Measurements from ENCODE around the gene CEP83.

CEP83 gene

DNA sequence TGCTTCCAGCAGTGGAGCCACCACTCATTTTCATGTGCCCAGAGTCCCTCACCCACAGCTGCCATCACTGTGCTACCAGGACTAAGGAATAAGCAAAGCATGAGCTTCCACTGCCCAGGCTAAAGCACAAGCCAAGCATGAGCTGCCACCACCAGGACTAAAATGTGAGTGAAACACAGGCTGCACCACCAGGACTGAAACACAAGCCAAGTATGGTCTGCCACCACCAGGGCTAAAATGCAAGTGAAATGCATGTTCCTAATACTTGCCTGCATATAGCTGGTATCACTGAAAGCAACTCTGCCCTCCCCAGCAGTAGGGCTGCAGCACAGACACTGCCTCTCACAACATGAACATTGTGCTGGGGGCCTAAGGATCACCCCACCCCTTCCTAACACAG is 30.0 kb downstream of the CEP83 start:
- no peaks in the 10 kb centered on the region for H3K9me2 ChIP-seq (replicated peaks; ENCODE audit: insufficient read depth, low read length)
- no peak overlapping the region for H3K4me3 ChIP-seq (ENCODE audit: insufficient read depth, low read length, poor library complexity, severe bottlenecking)
- no peaks in the 10 kb centered on the region for H3K27me3 ChIP-seq (ENCODE audit: low read length)
- no peak overlapping the region for H3K9ac ChIP-seq (ENCODE audit: low read length)
- no peak overlapping the region for H3K27ac ChIP-seq (ENCODE audit: low read depth, low read length)
- H3F3A ChIP-seq (ENCODE audit: insufficient read depth) = no peaks in the 10 kb centered on the region
- no peaks in the 10 kb centered on the region for H3K36me3 ChIP-seq (ENCODE audit: low read length)
- TF ChIP-seq EZH2phosphoT487 (conservative IDR thresholded peaks at IDR 0.05; ENCODE audit: low read length) = no peak
- TF ChIP-seq, protein P1, sequence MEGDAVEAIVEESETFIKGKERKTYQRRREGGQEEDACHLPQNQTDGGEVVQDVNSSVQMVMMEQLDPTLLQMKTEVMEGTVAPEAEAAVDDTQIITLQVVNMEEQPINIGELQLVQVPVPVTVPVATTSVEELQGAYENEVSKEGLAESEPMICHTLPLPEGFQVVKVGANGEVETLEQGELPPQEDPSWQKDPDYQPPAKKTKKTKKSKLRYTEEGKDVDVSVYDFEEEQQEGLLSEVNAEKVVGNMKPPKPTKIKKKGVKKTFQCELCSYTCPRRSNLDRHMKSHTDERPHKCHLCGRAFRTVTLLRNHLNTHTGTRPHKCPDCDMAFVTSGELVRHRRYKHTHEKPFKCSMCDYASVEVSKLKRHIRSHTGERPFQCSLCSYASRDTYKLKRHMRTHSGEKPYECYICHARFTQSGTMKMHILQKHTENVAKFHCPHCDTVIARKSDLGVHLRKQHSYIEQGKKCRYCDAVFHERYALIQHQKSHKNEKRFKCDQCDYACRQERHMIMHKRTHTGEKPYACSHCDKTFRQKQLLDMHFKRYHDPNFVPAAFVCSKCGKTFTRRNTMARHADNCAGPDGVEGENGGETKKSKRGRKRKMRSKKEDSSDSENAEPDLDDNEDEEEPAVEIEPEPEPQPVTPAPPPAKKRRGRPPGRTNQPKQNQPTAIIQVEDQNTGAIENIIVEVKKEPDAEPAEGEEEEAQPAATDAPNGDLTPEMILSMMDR (IDR thresholded peaks at IDR 0.05; ENCODE audit: insufficient read depth, low read length, poor library complexity, severe bottlenecking) = no peak
- no peaks in the 10 kb centered on the region for H3K9me3 ChIP-seq (ENCODE audit: insufficient read depth, low read length)
- H2AFZ ChIP-seq (ENCODE audit: low read depth, low read length, severe bottlenecking) = no peak overlapping the region
- H3K79me2 ChIP-seq (ENCODE audit: insufficient read depth, low read length) = peaks cover 42% of the 10 kb centered on the region
- no peak overlapping the region for H3K4me2 ChIP-seq (ENCODE audit: low read depth, low read length, poor library complexity, severe bottlenecking)
- no peaks in the 10 kb centered on the region for H4K20me1 ChIP-seq (ENCODE audit: low read depth, low read length)

DNA sequence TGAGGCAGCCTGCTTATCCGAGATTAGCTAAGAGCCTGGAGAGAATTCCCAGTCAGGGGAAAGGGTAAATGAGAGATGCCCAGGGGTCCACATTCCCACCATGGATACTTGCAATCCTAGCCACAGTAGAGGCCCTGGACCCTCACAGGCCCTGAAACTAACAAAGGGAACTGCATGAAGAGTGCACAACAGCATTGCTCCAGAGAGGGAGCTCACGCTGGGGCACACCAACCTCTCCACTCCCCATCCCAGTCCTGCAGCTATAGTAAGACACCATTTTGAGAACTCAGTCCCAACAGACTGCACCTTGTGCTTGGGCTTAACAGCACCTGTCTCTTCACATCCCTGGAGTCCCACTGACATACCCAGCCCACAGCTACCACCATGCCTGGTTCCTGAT is 30.5 kb downstream of the CEP83 start:
- Histone ChIP-seq H3K79me2 (ENCODE audit: insufficient read depth, low read length) (peaks cover 42% of the 10 kb centered on the region), H3K4me2 (ENCODE audit: low read depth, low read length, poor library complexity, severe bottlenecking) (no peak overlapping the region), H3K9ac (ENCODE audit: low read length) (no peak overlapping the region), H3K27me3 (ENCODE audit: low read length) (no peaks in the 10 kb centered on the region), H4K20me1 (ENCODE audit: low read depth, low read length) (no peaks in the 10 kb centered on the region), H3K36me3 (ENCODE audit: low read length) (no peaks in the 10 kb centered on the region), H2AFZ (ENCODE audit: low read depth, low read length, severe bottlenecking) (no peak overlapping the region), H3F3A (ENCODE audit: insufficient read depth) (no peaks in the 10 kb centered on the region), H3K4me3 (ENCODE audit: insufficient read depth, low read length, poor library complexity, severe bottlenecking) (no peak overlapping the region), H3K27ac (ENCODE audit: low read depth, low read length) (no peak overlapping the region), H3K9me2 (replicated peaks; ENCODE audit: insufficient read depth, low read length) (no peaks in the 10 kb centered on the region), H3K9me3 (ENCODE audit: insufficient read depth, low read length) (no peaks in the 10 kb centered on the region)
- TF ChIP-seq EZH2phosphoT487 (conservative IDR thresholded peaks at IDR 0.05; ENCODE audit: low read length) = no peak
- TF ChIP-seq, protein P1 (IDR thresholded peaks at IDR 0.05; ENCODE audit: insufficient read depth, low read length, poor library complexity, severe bottlenecking) = no peak

DNA sequence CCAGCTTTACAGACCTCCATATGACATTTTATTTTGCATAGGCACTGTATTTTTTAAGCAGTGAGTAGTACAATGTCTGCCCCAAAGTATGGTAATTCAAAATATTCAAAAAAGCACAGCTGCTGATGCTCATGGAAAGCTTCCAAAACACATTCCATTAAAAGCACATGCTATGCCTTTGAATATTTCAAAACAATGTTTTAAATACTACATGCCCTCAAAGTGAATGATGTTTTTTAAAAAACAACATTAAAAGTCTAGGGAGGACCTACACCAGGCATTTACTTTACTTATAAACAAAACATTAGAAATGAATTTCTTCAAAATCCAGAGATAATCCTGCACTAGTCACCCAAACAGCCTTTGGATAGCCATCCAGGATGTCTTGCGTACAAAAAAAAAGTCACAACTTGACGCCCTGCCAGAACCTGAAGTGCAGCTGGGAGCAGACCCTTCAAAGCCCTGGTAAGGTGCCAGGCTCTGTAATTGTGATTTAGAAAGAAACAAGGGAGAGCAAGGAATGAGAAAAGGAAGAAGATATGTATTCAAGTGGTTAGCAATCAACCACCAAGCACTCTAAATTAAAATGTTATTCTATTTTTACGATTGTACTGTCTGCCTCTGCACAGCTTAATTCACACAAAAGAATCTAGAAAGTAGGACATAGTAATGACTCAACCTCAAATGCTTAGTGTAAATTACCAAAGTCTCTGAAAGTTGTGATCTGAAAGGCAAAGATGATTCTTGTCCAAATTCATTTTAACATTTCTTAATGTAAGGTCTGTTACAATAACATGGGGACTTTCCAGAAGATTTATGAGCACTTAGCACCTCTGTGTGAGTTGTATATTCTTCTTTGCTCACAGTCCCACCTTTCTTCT is 31.9 kb downstream of the CEP83 start:
- Histone ChIP-seq H3K9ac (ENCODE audit: low read length) (no peak overlapping the region), H3K36me3 (ENCODE audit: low read length) (no peaks in the 10 kb centered on the region), H3K9me3 (ENCODE audit: insufficient read depth, low read length) (peaks cover 3% of the 10 kb centered on the region; the same call in 1 of the 2 replicates), H3K27ac (ENCODE audit: low read depth, low read length) (no peak overlapping the region), H3K4me3 (ENCODE audit: insufficient read depth, low read length, poor library complexity, severe bottlenecking) (no peak overlapping the region), H3K4me2 (ENCODE audit: low read depth, low read length, poor library complexity, severe bottlenecking) (no peak overlapping the region), H2AFZ (ENCODE audit: low read depth, low read length, severe bottlenecking) (no peak overlapping the region), H3K27me3 (ENCODE audit: low read length) (no peaks in the 10 kb centered on the region), H3K79me2 (ENCODE audit: insufficient read depth, low read length) (peaks cover 32% of the 10 kb centered on the region), H3K9me2 (replicated peaks; ENCODE audit: insufficient read depth, low read length) (no peaks in the 10 kb centered on the region), H4K20me1 (ENCODE audit: low read depth, low read length) (no peaks in the 10 kb centered on the region), H3F3A (ENCODE audit: insufficient read depth) (no peaks in the 10 kb centered on the region)
- TF ChIP-seq, protein P1 (IDR thresholded peaks at IDR 0.05; ENCODE audit: insufficient read depth, low read length, poor library complexity, severe bottlenecking) = no peak
- TF ChIP-seq EZH2phosphoT487 (conservative IDR thresholded peaks at IDR 0.05; ENCODE audit: low read length) = no peak
